CD14-positive monocyte (primary cell): ENCODE measurements around the gene LIPJ. TPM values are rescaled to one million over a fixed set of nuclear protein-coding genes. Genes with fewer than 3 reads are reported as not detected.

ENCODE experiments used
- DNase-seq, 3 donors: peaks; one replicate each; pipeline ENCODE4 v3.0.0-alpha.2; 2011 to 2022
- H2AFZ ChIP-seq: 2 replicates; pipeline ENCODE4 v1.6.0; 2012; ENCODE audit warnings: mild to moderate bottlenecking, low read depth, low read length, inconsistent platforms; ENCODE audit not compliant: insufficient read depth, poor library complexity, severe bottlenecking
- H3K27ac ChIP-seq, 2 donors: 1 replicate in 1 of 2; 2 replicates in 1 of 2; pipeline ENCODE4 v1.5.1; 2012 to 2013; ENCODE audit warnings: low read length in 2 of 2, control low read depth in 1 of 2, inconsistent platforms in 1 of 2, low read depth in 1 of 2, mild to moderate bottlenecking in 1 of 2
- H3K27me3 ChIP-seq, 2 donors: one replicate each; pipeline versions ENCODE4 v1.6.0 to v1.6.1; 2011 to 2013; ENCODE audit warnings: low read length in 2 of 2; ENCODE audit not compliant: control insufficient read depth in 2 of 2, insufficient read depth in 2 of 2
- H3K36me3 ChIP-seq, 2 donors: replicated peaks in 1 of 2; 1 replicate in 1 of 2; 2 replicates in 1 of 2; pipeline versions ENCODE4 v1.5.1 to v1.6.1; 2012 to 2013; ENCODE audit warnings: low read length in 2 of 2, control low read depth in 1 of 2, inconsistent platforms in 1 of 2, mild to moderate bottlenecking in 1 of 2; ENCODE audit not compliant: insufficient read depth in 2 of 2, control insufficient read depth in 1 of 2
- H3K4me1 ChIP-seq, 2 donors: 1 replicate in 1 of 2; 2 replicates in 1 of 2; pipeline versions ENCODE4 v1.5.1 to v1.6.1; 2012 to 2013; ENCODE audit warnings: low read length in 2 of 2, control low read depth in 1 of 2, inconsistent platforms in 1 of 2, mild to moderate bottlenecking in 1 of 2, moderate library complexity in 1 of 2; ENCODE audit not compliant: insufficient read depth in 2 of 2, control insufficient read depth in 1 of 2
- H3K4me2 ChIP-seq: replicated peaks from 2 replicates; pipeline ENCODE3; 2012; ENCODE audit warnings: low read length, moderate library complexity, mild to moderate bottlenecking; ENCODE audit not compliant: poor library complexity, severe bottlenecking; ENCODE audit errors: extremely low read depth
- H3K4me3 ChIP-seq, 3 experiments: fragments of 200-600 bp in 1 of 3; sonication (generic) in 1 of 3; replicated peaks in 1 of 3; 1 replicate in 2 of 3; 2 replicates in 1 of 3; pipeline ENCODE4 v1.5.1; 2011 to 2013; ENCODE audit warnings: low read length in 3 of 3, mild to moderate bottlenecking in 3 of 3, control low read depth in 2 of 3, low read depth in 2 of 3, inconsistent platforms in 1 of 3, moderate library complexity in 1 of 3
- H3K79me2 ChIP-seq: 2 replicates; pipeline ENCODE4 v1.6.0; 2012; ENCODE audit warnings: mild to moderate bottlenecking, control low read depth, inconsistent platforms, low read length, moderate library complexity; ENCODE audit not compliant: insufficient read depth
- H3K9ac ChIP-seq: 2 replicates; pipeline ENCODE4 v1.6.0; 2017; ENCODE audit warnings: low read length, mild to moderate bottlenecking; ENCODE audit not compliant: insufficient read depth, poor library complexity, severe bottlenecking
- H3K9me3 ChIP-seq, 2 donors: replicated peaks in 1 of 2; 1 replicate in 1 of 2; 2 replicates in 1 of 2; pipeline versions ENCODE4 v1.5.1 to v1.6.1; 2012 to 2013; ENCODE audit warnings: low read length in 2 of 2, control low read depth in 1 of 2; ENCODE audit not compliant: control insufficient read depth in 1 of 2, insufficient read depth in 1 of 2
- H4K20me1 ChIP-seq: 2 replicates; pipeline ENCODE4 v1.6.0; 2012; ENCODE audit warnings: mild to moderate bottlenecking, low read length, control low read depth, moderate library complexity; ENCODE audit not compliant: insufficient read depth
- H3K27ac Mint-ChIP-seq, 7 donors: one replicate each; pipeline ENCODE4 v1.8.0; 2020; ENCODE audit warnings: mild to moderate bottlenecking in 7 of 7, mixed read lengths in 7 of 7, moderate library complexity in 6 of 7, inconsistent platforms in 2 of 7
- H3K27me3 Mint-ChIP-seq, 3 donors: one replicate each; pipeline ENCODE4 v1.8.0; 2021 to 2022; ENCODE audit warnings: low read depth in 3 of 3, mild to moderate bottlenecking in 3 of 3, mixed read lengths in 3 of 3, moderate library complexity in 3 of 3, inconsistent platforms in 1 of 3
- H3K36me3 Mint-ChIP-seq, 2 donors: one replicate each; pipeline ENCODE4 v1.8.0; 2020; ENCODE audit warnings: mixed read lengths in 2 of 2, inconsistent platforms in 1 of 2, mild to moderate bottlenecking in 1 of 2
- H3K4me1 Mint-ChIP-seq: one replicate; pipeline ENCODE4 v1.8.0; 2020; ENCODE audit warnings: mild to moderate bottlenecking, mixed read lengths
- H3K4me3 Mint-ChIP-seq, 2 donors: one replicate each; pipeline ENCODE4 v1.8.0; 2020; ENCODE audit warnings: mild to moderate bottlenecking in 2 of 2, mixed read lengths in 2 of 2, moderate library complexity in 1 of 2
- H3K9me3 Mint-ChIP-seq, 7 donors: one replicate each; pipeline ENCODE4 v1.8.0; 2020 to 2022; ENCODE audit warnings: mixed read lengths in 7 of 7, mild to moderate bottlenecking in 6 of 7, moderate library complexity in 6 of 7, inconsistent platforms in 2 of 7
- CTCF ChIP-seq: fragments of 200-600 bp; IDR thresholded peaks from one replicate; pipeline ENCODE4 v1.8.0; 2022; ENCODE audit warnings: antibody characterized with exemption, mild to moderate bottlenecking
- WGBS: methylation state at CpG from one replicate; pipeline ENCODE4 v1.1.5; 2013; ENCODE audit warnings: missing lambda C conversion rate; ENCODE audit not compliant: insufficient coverage; 5-methylcytosine and 5-hydroxymethylcytosine counted together
- intact Hi-C, 2 donors: fragments of 100-400 bp; cut with micrococcal nuclease; formaldehyde crosslinking; loops; one replicate each; pipeline versions ENCODE4 v1.15.0 to v1.15.1; 2023
- polyA plus RNA-seq, 3 donors: library from polyadenylated mRNA; depleted of rRNA in 1 of 3; unstranded in 2 of 3; stranded (reverse) in 1 of 3; fragments of 300-500 nt in 2 of 3; fragments of >200 nt in 1 of 3; fragmentation: Illumina TruSeq in 2 of 3; gene quantifications; 1 replicate in 2 of 3; 2 replicates in 1 of 3; pipeline ENCODE4 v1.2.3, GENCODE V29; 2012 to 2021

The LIPJ gene
- polyA plus RNA-seq, 3 donors: 0.04 TPM; not detected in 2

- peak overlapping the region; percentile 68 to 86 (median 81) for H3K27ac Mint-ChIP-seq
- peak; percentile 73 to 89 (median 79) for DNase-seq
These were observed 11.5 kb downstream of the LIPJ start for GRCh38 chr10:88598055-88598454.

DNA sequence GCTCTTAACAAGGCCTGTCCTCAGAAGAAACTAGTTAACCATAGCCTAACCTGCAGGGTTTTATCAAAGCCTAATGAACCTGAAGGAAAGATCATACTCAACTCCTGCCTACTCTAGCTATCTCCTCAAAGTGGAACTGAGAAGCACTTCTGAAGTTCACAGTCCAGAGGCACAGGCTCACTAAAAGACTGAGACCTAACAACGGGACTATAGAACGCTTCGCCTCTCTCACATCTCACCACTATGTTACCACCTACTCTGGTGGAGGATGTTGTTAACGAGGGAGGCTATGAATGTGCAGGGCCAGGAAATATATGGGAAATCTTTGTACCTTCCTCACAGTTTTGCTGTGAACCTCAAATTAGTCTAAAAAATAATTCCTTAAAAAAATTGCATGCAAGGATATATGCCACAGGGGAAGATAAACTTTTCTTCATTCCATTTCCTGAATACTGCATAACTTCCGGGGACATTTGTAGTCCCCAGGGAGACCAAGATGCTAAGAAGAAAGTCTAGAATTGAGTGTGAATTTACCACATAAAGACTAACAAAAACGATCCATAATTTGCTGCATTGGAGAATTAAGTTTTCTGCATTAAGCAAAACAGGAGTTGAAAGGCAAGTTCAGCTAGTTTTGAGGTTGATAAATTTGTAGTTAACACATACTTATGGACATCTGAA lies 21.6 kb downstream of the LIPJ start:
- peaks cover 0 to 8% (median 0%) of the 10 kb centered on the region in 7 donors for H3K9me3 Mint-ChIP-seq
- intact Hi-C loops: no loop called here
- H3K27ac Mint-ChIP-seq: no peak overlapping the region
- no CpG with 5 or more reads among the region's 6 CpGs for WGBS
- no peak overlapping the region for H3K27ac ChIP-seq
- no peak overlapping the region for H2AFZ ChIP-seq
- no peak for DNase-seq
- no peaks in the 10 kb centered on the region for H4K20me1 ChIP-seq
- H3K4me2 ChIP-seq: no peak overlapping the region
- H3K36me3 ChIP-seq: no peaks in the 10 kb centered on the region
- no peaks in the 10 kb centered on the region for H3K9me3 ChIP-seq
- no peaks in the 10 kb centered on the region for H3K4me1 Mint-ChIP-seq
- H3K27me3 ChIP-seq: no peaks in the 10 kb centered on the region
- no peak overlapping the region for H3K9ac ChIP-seq
- no peaks in the 10 kb centered on the region for H3K27me3 Mint-ChIP-seq
- H3K36me3 Mint-ChIP-seq: no peaks in the 10 kb centered on the region
- no peak overlapping the region for H3K4me3 ChIP-seq
- H3K4me1 ChIP-seq: no peaks in the 10 kb centered on the region
- no peak overlapping the region for H3K4me3 Mint-ChIP-seq
- no peaks in the 10 kb centered on the region for H3K79me2 ChIP-seq
- TF ChIP-seq CTCF: no peak

More at GRCh38 chr10:88598055-88598454, 11.5 kb downstream of the LIPJ start:
- intact Hi-C loops: no loop called here
- Histone ChIP-seq H3K79me2 (no peaks in the 10 kb centered on the region), H3K4me2 (peak overlapping the region; percentile 17), H3K27me3 (no peaks in the 10 kb centered on the region), H3K36me3 (no peaks in the 10 kb centered on the region), H3K27ac (peak overlapping the region in 1 of 2 donors; percentile 3), H3K4me3 (no peak overlapping the region), H3K9ac (no peak overlapping the region), H3K4me1 (peaks cover 18 to 20% of the 10 kb centered on the region in 2 donors), H3K9me3 (peaks cover 0 to 7% of the 10 kb centered on the region in 2 donors), H2AFZ (no peak overlapping the region), H4K20me1 (no peaks in the 10 kb centered on the region)
- no peak for TF ChIP-seq CTCF
- H3K36me3 Mint-ChIP-seq: no peaks in the 10 kb centered on the region
- peak overlapping the region in 1 of 2 donors; percentile 33 for H3K4me3 Mint-ChIP-seq
- peaks cover 3 to 8% (median 6%) of the 10 kb centered on the region in 7 donors for H3K9me3 Mint-ChIP-seq
- H3K27me3 Mint-ChIP-seq: no peaks in the 10 kb centered on the region
- WGBS: 0% methylated on average over 1 of the region's 1 CpG
- peaks cover 19% of the 10 kb centered on the region for H3K4me1 Mint-ChIP-seq
